Vagina (tissue), 2 donors: ENCODE results near the gene LRMDA. TPM values are rescaled to one million over a fixed set of nuclear protein-coding genes. Genes with fewer than 3 reads are reported as not detected.

Experiments used
- DNase-seq, 2 donors: peaks; one replicate each; pipeline ENCODE4 v3.0.0-alpha.2; 2017; ENCODE audit errors: extremely low spot score in 2 of 2
- H3K27ac ChIP-seq: fragments of 200-600 bp; sonication (generic); one replicate; pipeline ENCODE4 v1.5.1; 2019
- H3K27me3 ChIP-seq: fragments of 200-600 bp; sonication (generic); one replicate; pipeline ENCODE4 v1.5.1; 2019
- H3K36me3 ChIP-seq, 2 donors: fragments of 200-600 bp; sonication (generic); one replicate each; pipeline ENCODE4 v1.5.1; 2017 to 2019
- H3K4me1 ChIP-seq: fragments of 200-600 bp; sonication (generic); one replicate; pipeline ENCODE4 v1.5.1; 2019
- H3K4me3 ChIP-seq, 2 donors: fragments of 200-600 bp; sonication (generic); 1 replicate in 1 of 2; 2 replicates in 1 of 2; pipeline ENCODE4 v1.5.1; 2016 to 2019
- H3K9me3 ChIP-seq: fragments of 200-600 bp; sonication (generic); one replicate; pipeline ENCODE4 v1.5.1; 2019
- CTCF ChIP-seq, 3 experiments: fragments of 450-650 bp in 2 of 3; fragments of 200-600 bp in 1 of 3; sonication (generic) in 1 of 3; IDR thresholded peaks; one replicate each; pipeline ENCODE4 v1.5.1; 2017 to 2019; ENCODE audit warnings: antibody characterized with exemption in 3 of 3, mild to moderate bottlenecking in 2 of 3, moderate library complexity in 2 of 3
- POLR2A ChIP-seq, 2 donors: fragments of 450-650 bp; IDR thresholded peaks; one replicate each; pipeline ENCODE4 v1.6.1; 2017; ENCODE audit warnings: antibody characterized with exemption in 2 of 2, mild to moderate bottlenecking in 2 of 2, moderate library complexity in 2 of 2
- POLR2AphosphoS5 ChIP-seq, 2 donors: sonication (generic); formaldehyde crosslinking; IDR thresholded peaks; one replicate each; pipeline ENCODE4 v1.9.0; 2017; ENCODE audit warnings: antibody characterized with exemption in 2 of 2, mild to moderate bottlenecking in 2 of 2, low read depth in 1 of 2; ENCODE audit not compliant: insufficient read depth in 1 of 2
- intact Hi-C: fragments of 100-400 bp; cut with DNase I; formaldehyde crosslinking; loops from one replicate; pipeline ENCODE4 v1.15.1; 2023
- total RNA-seq: library from RNA; depleted of rRNA; stranded (reverse); fragments of >200 nt; gene quantifications from one replicate; pipeline ENCODE4 v1.2.3, GENCODE V29; 2016

The LRMDA gene
- total RNA-seq, 1 donor from 2014 or later = 22.6 TPM

- intact Hi-C loops = no loop called here
These were observed 804.9 kb downstream of the LRMDA start for GRCh38 chr10:76236356-76236755.

GRCh38 chr10:76242956-76243355 is 811.5 kb downstream of the LRMDA start:
- DNase-seq = no peak
- Histone ChIP-seq H3K4me1 (no peaks in the 10 kb centered on the region), H3K9me3 (no peaks in the 10 kb centered on the region), H3K4me3 (no peak overlapping the region), H3K36me3 (no peaks in the 10 kb centered on the region), H3K27ac (no peak overlapping the region), H3K27me3 (no peaks in the 10 kb centered on the region)
- TF ChIP-seq POLR2AphosphoS5 (IDR thresholded peaks at IDR 0.05; ENCODE audit: insufficient read depth in 1 of 2, low read depth in 1 of 2) = no peak
- TF ChIP-seq POLR2A (IDR thresholded peaks at IDR 0.05) = no peak
- no peak for TF ChIP-seq CTCF (IDR thresholded peaks at IDR 0.05)
- intact Hi-C loops = no loop called here

More at GRCh38 chr10:76236356-76236755, 804.9 kb downstream of the LRMDA start:
- no peaks in the 10 kb centered on the region for H3K9me3 ChIP-seq
- TF ChIP-seq POLR2A (IDR thresholded peaks at IDR 0.05) (no peak), POLR2AphosphoS5 (IDR thresholded peaks at IDR 0.05; ENCODE audit: insufficient read depth in 1 of 2, low read depth in 1 of 2) (no peak), CTCF (IDR thresholded peaks at IDR 0.05) (no peak)
- DNase-seq = no peak
- no peaks in the 10 kb centered on the region for H3K36me3 ChIP-seq
- no peak overlapping the region for H3K27ac ChIP-seq
- H3K27me3 ChIP-seq = no peaks in the 10 kb centered on the region
- H3K4me3 ChIP-seq = no peak overlapping the region
- H3K4me1 ChIP-seq = no peaks in the 10 kb centered on the region

GRCh38 chr10:76244061-76244686 is 812.8 kb downstream of the LRMDA start:
- intact Hi-C loops = no loop called here
- Histone ChIP-seq H3K4me1 (no peaks in the 10 kb centered on the region), H3K27ac (no peak overlapping the region), H3K27me3 (no peaks in the 10 kb centered on the region), H3K4me3 (no peak overlapping the region), H3K9me3 (no peaks in the 10 kb centered on the region), H3K36me3 (no peaks in the 10 kb centered on the region)
- no peak for TF ChIP-seq CTCF (IDR thresholded peaks at IDR 0.05)
- no peak for TF ChIP-seq POLR2AphosphoS5 (IDR thresholded peaks at IDR 0.05; ENCODE audit: insufficient read depth in 1 of 2, low read depth in 1 of 2)
- TF ChIP-seq POLR2A (IDR thresholded peaks at IDR 0.05) = no peak
- DNase-seq = no peak

- intact Hi-C loops = no loop called here
These were observed 814.6 kb downstream of the LRMDA start for GRCh38 chr10:76245951-76246495.

More at GRCh38 chr10:76245951-76246495, 814.6 kb downstream of the LRMDA start:
- Histone ChIP-seq H3K9me3 (no peaks in the 10 kb centered on the region), H3K36me3 (no peaks in the 10 kb centered on the region), H3K4me1 (no peaks in the 10 kb centered on the region), H3K27ac (no peak overlapping the region), H3K4me3 (no peak overlapping the region), H3K27me3 (no peaks in the 10 kb centered on the region)
- TF ChIP-seq CTCF (IDR thresholded peaks at IDR 0.05) (no peak), POLR2A (IDR thresholded peaks at IDR 0.05) (no peak), POLR2AphosphoS5 (IDR thresholded peaks at IDR 0.05; ENCODE audit: insufficient read depth in 1 of 2, low read depth in 1 of 2) (no peak)
- no peak for DNase-seq
